Loucy (cell line): Measurements from ENCODE around the gene PLEKHG4.

Source experiments
- EZH2phosphoT487 ChIP-seq: fragments of 200-600 bp; IDR thresholded peaks from 2 replicates; pipeline ENCODE4 v1.6.1; 2018; ENCODE audit warnings: antibody characterized with exemption, mild to moderate bottlenecking, moderate library complexity, borderline replicate concordance
- TF ChIP-seq, protein P1 (sequence below): fragments of 200-600 bp; sonication (generic); conservative IDR thresholded peaks from 2 replicates; pipeline ENCODE4 v1.5.1; 2014; ENCODE audit warnings: mild to moderate bottlenecking, antibody characterized with exemption, low read length

DNA sequence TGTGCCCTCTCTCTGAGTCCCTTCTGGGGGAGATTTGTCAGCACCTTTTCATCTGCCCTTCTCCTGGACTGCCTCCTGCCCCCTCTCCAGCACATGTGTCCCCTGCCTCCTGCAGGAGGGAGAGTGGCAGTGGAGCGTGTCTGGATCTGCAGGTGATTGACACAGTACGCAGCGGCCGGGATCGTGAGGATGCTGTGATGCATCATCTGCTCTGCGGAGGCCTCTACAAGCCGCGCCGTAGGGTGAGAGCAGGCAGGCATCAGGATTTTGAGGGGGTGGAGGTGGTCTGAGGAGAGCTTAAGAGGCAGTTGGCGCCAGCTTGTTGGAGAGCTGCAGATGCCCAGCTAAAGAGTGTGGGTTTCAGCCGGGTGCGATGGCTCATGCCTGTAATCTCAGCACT is 19.6 kb upstream of the PLEKHG4 start:
- TF ChIP-seq, protein P1, sequence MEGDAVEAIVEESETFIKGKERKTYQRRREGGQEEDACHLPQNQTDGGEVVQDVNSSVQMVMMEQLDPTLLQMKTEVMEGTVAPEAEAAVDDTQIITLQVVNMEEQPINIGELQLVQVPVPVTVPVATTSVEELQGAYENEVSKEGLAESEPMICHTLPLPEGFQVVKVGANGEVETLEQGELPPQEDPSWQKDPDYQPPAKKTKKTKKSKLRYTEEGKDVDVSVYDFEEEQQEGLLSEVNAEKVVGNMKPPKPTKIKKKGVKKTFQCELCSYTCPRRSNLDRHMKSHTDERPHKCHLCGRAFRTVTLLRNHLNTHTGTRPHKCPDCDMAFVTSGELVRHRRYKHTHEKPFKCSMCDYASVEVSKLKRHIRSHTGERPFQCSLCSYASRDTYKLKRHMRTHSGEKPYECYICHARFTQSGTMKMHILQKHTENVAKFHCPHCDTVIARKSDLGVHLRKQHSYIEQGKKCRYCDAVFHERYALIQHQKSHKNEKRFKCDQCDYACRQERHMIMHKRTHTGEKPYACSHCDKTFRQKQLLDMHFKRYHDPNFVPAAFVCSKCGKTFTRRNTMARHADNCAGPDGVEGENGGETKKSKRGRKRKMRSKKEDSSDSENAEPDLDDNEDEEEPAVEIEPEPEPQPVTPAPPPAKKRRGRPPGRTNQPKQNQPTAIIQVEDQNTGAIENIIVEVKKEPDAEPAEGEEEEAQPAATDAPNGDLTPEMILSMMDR = no peak
- TF ChIP-seq EZH2phosphoT487 = no peak
